Measurements from ENCODE around the gene SECTM1.

SECTM1 gene

GRCh38 chr17:82314012-82314726 lies 19.4 kb downstream of the SECTM1 start:
- no peak for DNase-seq

- no peak for DNase-seq
Measured at GRCh38 chr17:82313195-82314011, 20.2 kb downstream of the SECTM1 start.

GRCh38 chr17:82311971-82312370 lies 21.6 kb downstream of the SECTM1 start:
- no peak for DNase-seq

- DNase-seq = no peak
Measured at GRCh38 chr17:82310877-82311276, 22.7 kb downstream of the SECTM1 start.

GRCh38 chr17:82309656-82310570 lies 23.7 kb downstream of the SECTM1 start:
- DNase-seq = no peak

GRCh38 chr17:82305727-82306300 lies 27.8 kb downstream of the SECTM1 start:
- DNase-seq = no peak

- DNase-seq = no peak
Measured at GRCh38 chr17:82304826-82305726, 28.5 kb downstream of the SECTM1 start.

- DNase-seq = no peak
Measured at GRCh38 chr17:82303944-82304808, 29.4 kb downstream of the SECTM1 start.

GRCh38 chr17:82302991-82303943 lies 30.3 kb downstream of the SECTM1 start:
- no peak for DNase-seq

GRCh38 chr17:82302568-82302963 lies 31.0 kb downstream of the SECTM1 start:
- no peak for DNase-seq

- DNase-seq = no peak
Measured at GRCh38 chr17:82301916-82302567, 31.5 kb downstream of the SECTM1 start.

GRCh38 chr17:82301300-82301915 lies 32.2 kb downstream of the SECTM1 start:
- no peak for DNase-seq

- DNase-seq = no peak
Measured at GRCh38 chr17:82300707-82301270, 32.8 kb downstream of the SECTM1 start.

- no peak for DNase-seq
Measured at GRCh38 chr17:82300228-82300627, 33.3 kb downstream of the SECTM1 start.

- DNase-seq = no peak
Measured at GRCh38 chr17:82299452-82299851, 34.1 kb downstream of the SECTM1 start.

GRCh38 chr17:82298538-82299421 lies 34.8 kb downstream of the SECTM1 start:
- no peak for DNase-seq
